Esophagus squamous epithelium (tissue), 4 donors: ENCODE data around the gene IGF2BP3.

Experiments
- POLR2A ChIP-seq, 4 donors: fragments of 450-650 bp; IDR thresholded peaks; one replicate each; pipeline ENCODE4 v1.6.1; 2017; ENCODE audit warnings: antibody characterized with exemption in 4 of 4, mild to moderate bottlenecking in 4 of 4, moderate library complexity in 3 of 4
- TF ChIP-seq, protein P1 (sequence below), 6 experiments: fragments of 450-650 bp in 4 of 6; fragments of 200-600 bp in 2 of 6; sonication (generic) in 2 of 6; IDR thresholded peaks; one replicate each; pipeline ENCODE4 v1.5.1; 2016 to 2019; ENCODE audit warnings: antibody characterized with exemption in 6 of 6, mild to moderate bottlenecking in 4 of 6, moderate library complexity in 4 of 6

- TF ChIP-seq POLR2A (IDR thresholded peaks at IDR 0.05) = no peak
- TF ChIP-seq, protein P1, sequence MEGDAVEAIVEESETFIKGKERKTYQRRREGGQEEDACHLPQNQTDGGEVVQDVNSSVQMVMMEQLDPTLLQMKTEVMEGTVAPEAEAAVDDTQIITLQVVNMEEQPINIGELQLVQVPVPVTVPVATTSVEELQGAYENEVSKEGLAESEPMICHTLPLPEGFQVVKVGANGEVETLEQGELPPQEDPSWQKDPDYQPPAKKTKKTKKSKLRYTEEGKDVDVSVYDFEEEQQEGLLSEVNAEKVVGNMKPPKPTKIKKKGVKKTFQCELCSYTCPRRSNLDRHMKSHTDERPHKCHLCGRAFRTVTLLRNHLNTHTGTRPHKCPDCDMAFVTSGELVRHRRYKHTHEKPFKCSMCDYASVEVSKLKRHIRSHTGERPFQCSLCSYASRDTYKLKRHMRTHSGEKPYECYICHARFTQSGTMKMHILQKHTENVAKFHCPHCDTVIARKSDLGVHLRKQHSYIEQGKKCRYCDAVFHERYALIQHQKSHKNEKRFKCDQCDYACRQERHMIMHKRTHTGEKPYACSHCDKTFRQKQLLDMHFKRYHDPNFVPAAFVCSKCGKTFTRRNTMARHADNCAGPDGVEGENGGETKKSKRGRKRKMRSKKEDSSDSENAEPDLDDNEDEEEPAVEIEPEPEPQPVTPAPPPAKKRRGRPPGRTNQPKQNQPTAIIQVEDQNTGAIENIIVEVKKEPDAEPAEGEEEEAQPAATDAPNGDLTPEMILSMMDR (IDR thresholded peaks at IDR 0.05) = no peak
Measured at GRCh38 chr7:23394488-23395171, 75.7 kb downstream of the IGF2BP3 start.
